Smooth muscle cell of the brain vasculature (primary cell): ENCODE data around the gene LHFPL3.
"Not testable (repeated sequence)": the region's sequence is repeated elsewhere in the genome, so short reads cannot be mapped to it uniquely, and the experiment has no call there.

Experiments used
- DNase-seq: peaks from one replicate; pipeline ENCODE4 v3.0.0-alpha.2; 2012; ENCODE audit warnings: low read depth, low spot score

The LHFPL3 gene

DNA sequence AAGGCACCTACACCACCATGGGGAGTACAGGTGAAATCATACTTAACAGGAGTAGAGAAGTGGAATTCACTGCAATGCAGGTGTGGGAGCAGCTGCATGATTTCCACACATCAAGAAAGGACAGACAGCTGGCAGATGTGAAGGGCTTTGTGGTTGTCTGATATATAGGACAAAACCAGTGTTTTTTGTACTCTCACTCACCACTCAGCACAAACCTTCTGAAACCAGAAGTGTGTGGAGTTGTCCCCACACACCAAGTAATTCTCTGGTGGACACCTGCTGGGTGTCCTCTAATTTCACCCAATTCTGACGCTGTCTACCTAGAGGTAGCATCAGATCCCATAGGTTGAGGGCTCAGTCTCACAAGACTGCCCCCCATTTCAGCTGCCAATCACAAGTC lies 357.9 kb downstream of the LHFPL3 start:
- no peak for DNase-seq

- DNase-seq, result no peak
Measured at GRCh38 chr7:104694710-104695109, 366.3 kb downstream of the LHFPL3 start.

- no peak for DNase-seq
Measured at GRCh38 chr7:104695563-104695962, 367.2 kb downstream of the LHFPL3 start.

GRCh38 chr7:104700336-104700735 lies 371.9 kb downstream of the LHFPL3 start:
- DNase-seq, result no peak

DNA sequence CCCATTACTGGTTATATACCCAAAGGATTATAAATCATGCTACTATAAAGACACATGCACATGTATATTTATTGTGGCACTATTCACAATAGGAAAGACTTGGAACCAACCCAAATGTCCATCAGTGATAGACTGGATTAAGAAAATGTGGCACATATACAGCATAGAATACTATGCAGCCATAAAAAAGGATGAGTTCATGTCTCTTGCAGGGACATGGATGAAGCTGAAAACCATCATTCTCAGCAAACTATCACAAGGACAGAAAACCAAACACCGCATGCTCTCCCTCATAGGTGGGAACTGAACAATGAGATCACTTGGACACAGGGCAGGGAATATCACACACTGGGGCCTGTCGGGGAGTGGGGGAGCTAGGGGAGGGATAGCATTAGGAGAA lies 392.6 kb downstream of the LHFPL3 start:
- DNase-seq, result not testable (repeated sequence)

DNA sequence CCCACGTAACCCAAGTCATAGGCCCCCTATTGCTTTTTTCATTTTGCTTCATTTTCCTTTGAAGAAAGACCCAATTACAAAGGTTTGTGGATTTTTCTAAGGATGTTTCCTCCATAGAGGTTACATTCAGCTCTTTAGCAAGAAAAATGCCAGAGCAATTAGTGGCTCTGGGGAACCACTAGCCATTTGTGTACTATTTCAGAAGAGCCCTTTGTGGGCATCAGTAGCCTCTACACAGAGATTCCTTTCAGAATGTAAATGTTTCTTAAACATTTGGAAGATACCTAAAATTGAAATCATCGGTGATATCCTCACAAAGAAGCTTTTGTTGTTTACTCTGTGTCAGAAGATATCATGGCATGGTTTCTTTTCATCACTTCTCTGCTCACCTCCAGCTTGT lies 394.6 kb downstream of the LHFPL3 start:
- no peak for DNase-seq

GRCh38 chr7:104758504-104758903 lies 430.1 kb downstream of the LHFPL3 start:
- DNase-seq, result no peak

DNA sequence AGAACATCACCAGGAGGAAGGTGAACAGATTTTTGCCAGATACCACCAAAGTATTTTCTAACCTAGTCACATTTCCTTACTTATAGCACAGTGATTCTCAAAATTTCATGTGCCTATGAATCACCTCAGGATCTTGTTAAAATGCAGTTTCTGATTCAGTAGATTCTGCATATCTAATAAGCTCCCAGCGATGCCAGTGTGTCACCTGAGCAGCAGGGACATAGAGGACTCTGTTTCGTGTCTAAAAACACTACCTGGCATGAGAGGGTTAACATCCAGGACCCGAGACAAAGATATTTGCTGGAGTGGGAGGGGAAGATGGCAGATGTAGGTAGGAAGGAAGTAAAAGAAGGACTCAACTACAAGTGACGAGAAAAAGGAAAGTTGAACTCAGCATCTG lies 433.5 kb downstream of the LHFPL3 start:
- DNase-seq, result no peak

- DNase-seq, result no peak
Measured at GRCh38 chr7:104767113-104767512, 438.7 kb downstream of the LHFPL3 start.

DNA sequence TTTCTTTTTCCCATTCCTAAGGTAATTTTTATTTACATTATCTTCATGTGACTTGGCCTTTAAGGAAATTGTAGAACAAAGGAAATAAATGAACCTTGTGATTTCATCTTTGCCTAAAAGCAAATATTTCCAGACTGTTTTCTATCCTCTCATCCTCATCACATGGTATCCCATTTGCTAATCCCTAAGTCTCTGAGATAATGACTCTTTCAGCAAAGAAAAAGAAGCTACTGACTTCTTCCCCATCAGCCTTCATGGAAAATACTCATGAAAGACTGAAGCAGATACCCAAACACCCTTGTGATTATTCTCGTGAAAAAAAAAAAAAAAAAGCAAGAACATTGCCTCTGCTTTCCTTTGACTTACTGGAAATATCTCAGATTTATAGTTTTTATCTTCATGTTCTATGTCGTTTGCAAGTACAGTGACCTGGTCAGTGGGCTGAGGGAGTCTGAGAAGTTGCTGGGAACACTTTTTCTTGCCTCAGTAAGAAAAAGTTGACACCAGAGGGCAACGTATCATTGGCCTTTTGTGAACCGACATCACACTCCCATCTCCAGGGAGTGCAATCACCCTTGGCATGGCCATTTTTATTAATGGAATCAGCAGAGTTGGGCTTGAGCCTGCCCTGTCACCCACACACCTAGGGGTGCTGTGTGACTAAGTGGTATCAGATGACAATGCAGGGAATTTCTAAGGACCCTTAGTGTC lies 439.6 kb downstream of the LHFPL3 start:
- DNase-seq, result no peak

- DNase-seq, result no peak
Measured at GRCh38 chr7:104772405-104773345, 444.3 kb downstream of the LHFPL3 start.

DNA sequence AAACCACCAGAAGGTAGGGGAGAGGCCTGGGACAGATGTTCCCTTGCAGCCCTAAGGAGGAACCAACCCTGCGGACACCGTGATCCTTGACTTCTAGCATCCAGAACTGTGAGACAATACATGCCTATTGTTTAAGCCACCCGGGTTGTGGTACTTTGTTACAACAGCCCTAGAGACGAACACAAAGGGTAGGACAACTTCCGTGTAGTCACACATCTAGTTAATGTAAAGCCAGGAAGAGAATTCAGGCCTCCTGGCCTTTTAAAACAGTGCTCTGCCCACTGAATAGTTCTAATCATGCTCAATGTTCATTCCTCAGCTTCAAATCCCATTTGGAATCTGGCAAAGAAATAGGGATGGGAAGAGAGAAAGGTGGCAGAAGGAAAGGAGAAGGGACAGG lies 445.4 kb downstream of the LHFPL3 start:
- no peak for DNase-seq

GRCh38 chr7:104775531-104775930 lies 447.1 kb downstream of the LHFPL3 start:
- DNase-seq, result no peak

GRCh38 chr7:104777301-104777800 lies 448.9 kb downstream of the LHFPL3 start:
- no peak for DNase-seq

DNA sequence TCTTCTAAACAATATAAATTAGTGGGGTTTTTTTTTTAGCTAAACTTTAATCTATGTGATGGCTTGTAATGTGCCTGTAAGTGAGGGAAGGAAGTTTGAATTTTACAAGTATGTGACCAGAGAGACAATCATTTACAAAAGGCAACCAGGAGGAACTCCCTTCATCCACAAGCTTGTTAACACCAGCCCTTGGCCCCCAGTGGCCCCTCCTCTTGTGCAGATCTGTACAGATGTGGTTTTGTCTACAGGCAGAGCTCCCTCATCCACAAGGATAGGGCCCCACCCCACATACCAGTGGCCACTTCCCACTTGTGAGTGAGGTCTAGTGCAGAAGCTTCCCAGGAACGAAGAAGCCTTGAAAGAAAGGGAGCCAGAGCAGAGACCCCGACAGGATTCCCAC lies 451.5 kb downstream of the LHFPL3 start:
- no peak for DNase-seq

GRCh38 chr7:104784686-104785085 lies 456.3 kb downstream of the LHFPL3 start:
- DNase-seq, result no peak

- no peak for DNase-seq
Measured at GRCh38 chr7:104789780-104790179, 461.4 kb downstream of the LHFPL3 start.

DNA sequence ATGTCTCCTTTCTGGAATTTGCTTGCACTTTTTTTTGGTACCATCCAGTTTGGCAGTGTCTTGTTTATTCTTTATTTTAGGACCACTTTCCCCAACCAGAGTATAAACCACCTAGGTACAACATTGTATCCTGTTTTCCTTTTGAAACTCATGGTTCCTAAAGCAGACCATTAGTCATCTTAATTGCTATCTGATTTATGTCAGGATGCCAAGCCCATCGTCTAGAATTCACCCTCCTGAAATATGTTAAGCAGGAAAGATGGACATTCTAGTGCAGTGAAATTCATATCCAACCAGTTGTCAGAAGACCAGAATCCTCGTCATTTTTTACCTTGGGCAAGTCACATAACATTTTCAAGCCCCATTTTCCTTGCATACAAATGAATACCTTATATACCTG lies 462.0 kb downstream of the LHFPL3 start:
- DNase-seq, result no peak

DNA sequence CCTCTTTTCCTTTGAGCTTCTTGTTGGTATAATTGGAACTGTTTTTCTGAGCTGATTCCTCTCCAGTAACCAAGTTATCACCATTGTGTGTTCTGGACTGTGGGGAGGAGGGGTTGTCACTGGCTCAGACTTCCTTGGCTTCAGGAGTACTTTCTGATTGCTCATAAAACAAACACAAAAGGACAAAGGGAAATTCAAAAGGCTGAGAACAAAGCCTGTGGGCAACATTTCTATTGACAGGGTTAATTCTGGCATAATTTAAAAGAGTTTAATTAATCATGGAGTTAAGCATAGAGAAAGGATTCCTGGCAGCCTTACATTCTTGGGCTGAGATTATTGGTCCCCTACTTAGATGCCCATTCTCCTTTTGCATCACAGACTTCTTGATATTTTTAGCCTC lies 462.7 kb downstream of the LHFPL3 start:
- DNase-seq, result peak; percentile 4

GRCh38 chr7:104793066-104793465 lies 464.7 kb downstream of the LHFPL3 start:
- no peak for DNase-seq

DNA sequence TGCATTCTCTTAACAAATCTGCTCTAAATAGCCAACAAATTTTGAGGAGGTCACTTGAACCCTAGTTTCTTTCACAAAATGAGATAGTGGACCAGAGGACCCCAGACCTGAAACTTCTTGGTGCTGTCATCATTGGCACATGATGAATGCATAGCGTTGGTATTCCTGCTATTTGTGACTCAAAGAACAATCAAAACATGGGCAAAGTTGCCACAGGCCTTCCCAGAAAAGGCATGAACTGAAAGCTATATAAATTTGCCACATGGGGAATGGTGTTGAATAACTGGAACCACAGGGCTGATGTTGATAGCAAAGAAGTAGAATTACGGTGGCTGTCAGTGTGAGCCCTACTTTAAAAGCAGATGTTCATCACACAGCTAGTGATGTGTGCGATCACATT lies 465.8 kb downstream of the LHFPL3 start:
- DNase-seq, result no peak

GRCh38 chr7:104794589-104794988 lies 466.2 kb downstream of the LHFPL3 start:
- DNase-seq, result no peak

DNA sequence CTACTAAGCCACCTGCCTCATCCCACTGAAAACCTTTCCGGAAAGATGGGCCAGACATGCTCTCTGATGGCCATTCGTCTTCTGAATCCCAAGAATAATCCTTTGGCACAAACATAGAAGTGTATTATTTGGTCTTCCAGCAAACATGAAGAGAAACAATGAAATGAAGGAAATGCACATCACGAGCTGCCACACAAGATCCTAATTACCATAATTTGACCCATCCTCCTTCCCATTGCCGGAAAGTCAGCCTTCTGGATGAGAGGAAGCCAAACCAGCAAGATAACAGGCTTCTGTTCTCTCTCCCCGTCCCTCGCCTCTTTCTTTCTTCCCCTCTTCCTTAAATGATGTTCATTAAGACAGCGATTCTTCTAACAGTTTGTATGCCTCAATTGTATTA lies 466.7 kb downstream of the LHFPL3 start:
- no peak for DNase-seq
